DMS153 treated with DMSO at 0.1 percent for 48 hours (cell line): Measurements from ENCODE around the gene METTL8.
A peak's percentile ranks its signal among the peaks of the same experiment; 100 is the strongest.
"Not testable (repeated sequence)": the region's sequence is repeated elsewhere in the genome, so short reads cannot be mapped to it uniquely, and the experiment has no call there.

ENCODE experiments used
- DNase-seq: peaks from one replicate; lab custom pipeline; 2025; ENCODE audit not compliant: unreplicated experiment; lab: John Stamatoyannopoulos, UW

METTL8 gene

GRCh38 chr2:171430516-171431410 is 3.0 kb downstream of the METTL8 start:
- no peak for DNase-seq

- DNase-seq = not testable (repeated sequence)
Observed at GRCh38 chr2:171422710-171423495, 10.9 kb downstream of the METTL8 start.

GRCh38 chr2:171420728-171421563 is 12.8 kb downstream of the METTL8 start:
- no peak for DNase-seq

- DNase-seq = no peak
Observed at GRCh38 chr2:171419333-171419732, 14.5 kb downstream of the METTL8 start.

GRCh38 chr2:171416009-171416926 is 17.5 kb downstream of the METTL8 start:
- DNase-seq = peak; percentile 83

GRCh38 chr2:171414645-171415044 is 19.1 kb downstream of the METTL8 start:
- DNase-seq = not testable (repeated sequence)

GRCh38 chr2:171412571-171413175 is 21.1 kb downstream of the METTL8 start:
- no peak for DNase-seq

GRCh38 chr2:171411791-171412483 is 21.9 kb downstream of the METTL8 start:
- no peak for DNase-seq

GRCh38 chr2:171411214-171411613 is 22.6 kb downstream of the METTL8 start:
- no peak for DNase-seq

- no peak for DNase-seq
Observed at GRCh38 chr2:171410624-171411023, 23.2 kb downstream of the METTL8 start.

GRCh38 chr2:171410101-171410500 is 23.7 kb downstream of the METTL8 start:
- no peak for DNase-seq

- no peak for DNase-seq
Observed at GRCh38 chr2:171409436-171409971, 24.3 kb downstream of the METTL8 start.

GRCh38 chr2:171407676-171408044 is 26.1 kb downstream of the METTL8 start:
- DNase-seq = no peak

- DNase-seq = no peak
Observed at GRCh38 chr2:171407030-171407675, 26.6 kb downstream of the METTL8 start.

- no peak for DNase-seq
Observed at GRCh38 chr2:171406044-171406443, 27.7 kb downstream of the METTL8 start.

- DNase-seq = no peak
Observed at GRCh38 chr2:171405546-171405945, 28.2 kb downstream of the METTL8 start.

- no peak for DNase-seq
Observed at GRCh38 chr2:171404719-171405118, 29.1 kb downstream of the METTL8 start.

- DNase-seq = no peak
Observed at GRCh38 chr2:171404261-171404660, 29.5 kb downstream of the METTL8 start.
